Measurements from ENCODE around the gene RBM34.
A peak's percentile ranks its signal among the peaks of the same experiment; 100 is the strongest.

The RBM34 gene

GRCh38 chr1:235128456-235129328 is 32.4 kb downstream of the RBM34 start, which contains the start of gene TOMM20:
Gene TOMM20 (minus strand): TSS chr1:235128837. CDS start chr1:235128715, 122 bp downstream.
- Histone ChIP-seq H3K27me3 (ENCODE audit: insufficient read depth, low read length, poor library complexity, severe bottlenecking) (no peaks in the 10 kb centered on the region), H3K36me3 (ENCODE audit: insufficient read depth, low read length) (peaks cover 27% of the 10 kb centered on the region), H3K4me1 (ENCODE audit: insufficient read depth, low read length, poor library complexity, severe bottlenecking) (peaks cover 28% of the 10 kb centered on the region), H4K20me1 (ENCODE audit: insufficient read depth, low read length, poor library complexity, severe bottlenecking) (peaks cover 45% of the 10 kb centered on the region), H3K9me3 (ENCODE audit: insufficient read depth, low read depth, low read length) (no peaks in the 10 kb centered on the region), H3K9me2 (replicated peaks; ENCODE audit: low read depth, low read length) (no peaks in the 10 kb centered on the region), H2AFZ (ENCODE audit: low read length) (peak within 1 kb of the TSS; percentile 89), H3K4me2 (ENCODE audit: low read depth, low read length, poor library complexity, severe bottlenecking) (peak within 1 kb of the TSS; percentile 97), H3K4me3 (ENCODE audit: low read length, poor library complexity, severe bottlenecking) (peak within 1 kb of the TSS; percentile 97), H3K9ac (ENCODE audit: low read depth, low read length, poor library complexity, severe bottlenecking) (peak within 1 kb of the TSS; percentile 96), H3K79me2 (ENCODE audit: insufficient read depth, low read length) (peaks cover 50% of the 10 kb centered on the region), H3F3A (ENCODE audit: low read depth) (no peaks in the 10 kb centered on the region; the same call in 1 of the 2 replicates)
- no peak for TF ChIP-seq EZH2phosphoT487 (IDR thresholded peaks at IDR 0.05; ENCODE audit: borderline replicate concordance)
- TF ChIP-seq CTCF (conservative IDR thresholded peaks at IDR 0.05; ENCODE audit: low read length): peak; percentile 12; the same call in 1 of the 2 replicates

- Histone ChIP-seq H4K20me1 (ENCODE audit: insufficient read depth, low read length, poor library complexity, severe bottlenecking) (peaks cover 53% of the 10 kb centered on the region), H3K4me2 (ENCODE audit: low read depth, low read length, poor library complexity, severe bottlenecking) (peak overlapping the region; percentile 97), H3K27me3 (ENCODE audit: insufficient read depth, low read length, poor library complexity, severe bottlenecking) (no peaks in the 10 kb centered on the region), H3K4me3 (ENCODE audit: low read length, poor library complexity, severe bottlenecking) (peak overlapping the region; percentile 97), H3K9ac (ENCODE audit: low read depth, low read length, poor library complexity, severe bottlenecking) (peak overlapping the region; percentile 96), H3K9me3 (ENCODE audit: insufficient read depth, low read depth, low read length) (no peaks in the 10 kb centered on the region), H3F3A (ENCODE audit: low read depth) (no peaks in the 10 kb centered on the region; the same call in 1 of the 2 replicates), H2AFZ (ENCODE audit: low read length) (peak overlapping the region; percentile 76), H3K4me1 (ENCODE audit: insufficient read depth, low read length, poor library complexity, severe bottlenecking) (peaks cover 33% of the 10 kb centered on the region), H3K9me2 (replicated peaks; ENCODE audit: low read depth, low read length) (no peaks in the 10 kb centered on the region), H3K79me2 (ENCODE audit: insufficient read depth, low read length) (peaks cover 58% of the 10 kb centered on the region), H3K36me3 (ENCODE audit: insufficient read depth, low read length) (peaks cover 21% of the 10 kb centered on the region)
- TF ChIP-seq EZH2phosphoT487 (IDR thresholded peaks at IDR 0.05; ENCODE audit: borderline replicate concordance) (no peak), CTCF (conservative IDR thresholded peaks at IDR 0.05; ENCODE audit: low read length) (no peak)
Observed at GRCh38 chr1:235127732-235128455, 33.2 kb downstream of the RBM34 start.

GRCh38 chr1:235127203-235127602 is 33.8 kb downstream of the RBM34 start:
- peaks cover 40% of the 10 kb centered on the region for H3K4me1 ChIP-seq (ENCODE audit: insufficient read depth, low read length, poor library complexity, severe bottlenecking)
- H3K9me3 ChIP-seq (ENCODE audit: insufficient read depth, low read depth, low read length): no peaks in the 10 kb centered on the region
- H3K79me2 ChIP-seq (ENCODE audit: insufficient read depth, low read length): peaks cover 65% of the 10 kb centered on the region
- H3K4me3 ChIP-seq (ENCODE audit: low read length, poor library complexity, severe bottlenecking): peak overlapping the region; percentile 97
- H4K20me1 ChIP-seq (ENCODE audit: insufficient read depth, low read length, poor library complexity, severe bottlenecking): peaks cover 60% of the 10 kb centered on the region
- H3K4me2 ChIP-seq (ENCODE audit: low read depth, low read length, poor library complexity, severe bottlenecking): peak overlapping the region; percentile 97
- TF ChIP-seq CTCF (conservative IDR thresholded peaks at IDR 0.05; ENCODE audit: low read length) (no peak), EZH2phosphoT487 (IDR thresholded peaks at IDR 0.05; ENCODE audit: borderline replicate concordance) (no peak)
- H2AFZ ChIP-seq (ENCODE audit: low read length): no peak overlapping the region
- H3K9me2 ChIP-seq (replicated peaks; ENCODE audit: low read depth, low read length): no peaks in the 10 kb centered on the region
- H3K9ac ChIP-seq (ENCODE audit: low read depth, low read length, poor library complexity, severe bottlenecking): peak overlapping the region; percentile 96
- H3K27me3 ChIP-seq (ENCODE audit: insufficient read depth, low read length, poor library complexity, severe bottlenecking): no peaks in the 10 kb centered on the region
- no peaks in the 10 kb centered on the region; the same call in 1 of the 2 replicates for H3F3A ChIP-seq (ENCODE audit: low read depth)
- H3K36me3 ChIP-seq (ENCODE audit: insufficient read depth, low read length): peaks cover 15% of the 10 kb centered on the region

Measured in Loucy (cell line).